PC-9 (cell line): Measurements from ENCODE around the gene PPP2R5E. TPM values are rescaled to one million over a fixed set of nuclear protein-coding genes. Genes with fewer than 3 reads are reported as not detected.

Experiments used
- BruUV-seq: library from RNA; stranded (reverse); fragments of 400-500 nt; replicated peaks from 2 replicates; lab custom pipeline; 2021; lab: Mats Ljungman, UMichigan
- CTCF ChIA-PET: fragments of 300-600 bp; sonication (Branson Sonifier 250); formaldehyde crosslinking; loops from one replicate; lab custom pipeline; 2022; ENCODE audit warnings: antibody characterized with exemption; lab: Charles Lee
- POLR2A ChIA-PET: fragments of 300-600 bp; sonication (Branson Sonifier 250); formaldehyde crosslinking; loops from one replicate; lab custom pipeline; 2022; ENCODE audit warnings: antibody characterized with exemption; ENCODE audit not compliant: unreplicated experiment; lab: Charles Lee
- DNase-seq, 2 experiments: peaks; one replicate each; pipeline versions ENCODE4 v3.0.0 to v3.0.0-alpha.2; 2015 to 2022; ENCODE audit warnings: mixed read lengths in 1 of 2
- H2AFZ ChIP-seq: fragments of 200-600 bp; sonication (generic); 2 replicates; pipeline ENCODE4 v1.8.1; 2017; ENCODE audit warnings: antibody characterized with exemption
- H3F3A ChIP-seq: fragments of 200-600 bp; sonication (generic); 2 replicates; pipeline ENCODE4 v1.8.1; 2017; ENCODE audit warnings: antibody characterized with exemption, mild to moderate bottlenecking, low read depth; ENCODE audit not compliant: insufficient read depth
- H3K27ac ChIP-seq: fragments of 200-600 bp; sonication (generic); 2 replicates; pipeline ENCODE4 v1.6.1; 2016; ENCODE audit warnings: mixed run types
- H3K27me3 ChIP-seq: fragments of 200-600 bp; sonication (generic); 2 replicates; pipeline ENCODE4 v1.6.1; 2016; ENCODE audit warnings: low read depth, mixed run types; ENCODE audit not compliant: insufficient read depth
- H3K36me3 ChIP-seq: fragments of 200-600 bp; sonication (generic); 2 replicates; pipeline ENCODE4 v1.6.1; 2016; ENCODE audit warnings: low read depth, mixed run types
- H3K4me1 ChIP-seq: fragments of 200-600 bp; sonication (generic); replicated peaks from 2 replicates; pipeline ENCODE4 v1.6.1; 2016; ENCODE audit warnings: mixed run types; ENCODE audit not compliant: insufficient read depth
- H3K4me2 ChIP-seq: fragments of 200-600 bp; sonication (generic); 2 replicates; pipeline ENCODE4 v1.6.1; 2017; ENCODE audit warnings: mixed run types
- H3K4me3 ChIP-seq: fragments of 200-600 bp; sonication (generic); 2 replicates; pipeline ENCODE4 v1.6.1; 2016; ENCODE audit warnings: mixed run types
- H3K79me2 ChIP-seq: fragments of 200-600 bp; sonication (generic); 2 replicates; pipeline ENCODE4 v1.6.1; 2017; ENCODE audit warnings: low read depth, mixed run types
- H3K9me2 ChIP-seq: fragments of 200-600 bp; sonication (generic); 2 replicates; pipeline ENCODE4 v1.8.1; 2017; ENCODE audit warnings: mild to moderate bottlenecking; ENCODE audit not compliant: insufficient read depth
- H3K9me3 ChIP-seq: fragments of 200-600 bp; sonication (generic); 2 replicates; pipeline ENCODE4 v1.8.1; 2016; ENCODE audit warnings: low read depth; ENCODE audit not compliant: insufficient read depth
- H4K20me1 ChIP-seq: fragments of 200-600 bp; sonication (generic); 2 replicates; pipeline ENCODE4 v1.8.1; 2017; ENCODE audit not compliant: insufficient read depth
- EZH2 ChIP-seq: fragments of 200-600 bp; sonication (generic); IDR thresholded peaks from 2 replicates; pipeline ENCODE4 v1.8.0; 2017; ENCODE audit warnings: antibody characterized with exemption, low read depth
- intact Hi-C: fragments of 100-400 bp; cut with micrococcal nuclease; formaldehyde crosslinking; loops from one replicate; pipeline ENCODE4 v1.10.0; 2022; ENCODE audit not compliant: unreplicated experiment
- total RNA-seq: library from RNA; stranded (reverse); gene quantifications from 2 replicates; pipeline ENCODE4 v1.2.3, GENCODE V29; 2021
- TF ChIP-seq, protein P1 (sequence below): fragments of 200-600 bp; sonication (generic); conservative IDR thresholded peaks from 2 replicates; pipeline ENCODE4 v1.6.1; 2017; ENCODE audit warnings: mixed run types, antibody characterized with exemption, mild to moderate bottlenecking, moderate library complexity

The PPP2R5E gene
- total RNA-seq, 1 experiment from 2014 or later: 66.4 TPM

DNA sequence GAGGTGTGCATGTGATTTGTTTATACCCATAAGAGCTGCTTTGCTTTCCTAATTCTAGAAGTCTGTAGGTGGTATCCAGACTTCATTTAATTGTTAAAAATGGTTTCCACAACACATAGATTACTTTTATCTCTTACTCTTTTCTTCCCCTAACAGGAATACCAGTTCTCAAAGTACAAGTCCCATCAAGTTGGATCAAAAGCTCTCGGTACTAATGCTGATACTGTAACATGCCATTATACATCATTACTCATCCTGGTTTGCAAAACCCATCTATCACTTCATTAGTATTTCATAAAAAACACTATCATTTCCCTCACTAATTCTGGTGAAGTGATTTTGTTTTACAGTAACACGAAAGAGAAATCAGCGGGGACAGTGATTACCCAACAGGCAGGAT is 94.3 kb downstream of the PPP2R5E start:
- H3K36me3 ChIP-seq: 0 out of 2 replicates have a peak, but pooled peaks cover 6% of the 10 kb centered on the region
- H4K20me1 ChIP-seq: peaks cover 4% of the 10 kb centered on the region; the same call in 1 of the 2 replicates
- DNase-seq: no peak
- H3K27me3 ChIP-seq: no peaks in the 10 kb centered on the region
- no peak for TF ChIP-seq EZH2
- TF ChIP-seq, protein P1, sequence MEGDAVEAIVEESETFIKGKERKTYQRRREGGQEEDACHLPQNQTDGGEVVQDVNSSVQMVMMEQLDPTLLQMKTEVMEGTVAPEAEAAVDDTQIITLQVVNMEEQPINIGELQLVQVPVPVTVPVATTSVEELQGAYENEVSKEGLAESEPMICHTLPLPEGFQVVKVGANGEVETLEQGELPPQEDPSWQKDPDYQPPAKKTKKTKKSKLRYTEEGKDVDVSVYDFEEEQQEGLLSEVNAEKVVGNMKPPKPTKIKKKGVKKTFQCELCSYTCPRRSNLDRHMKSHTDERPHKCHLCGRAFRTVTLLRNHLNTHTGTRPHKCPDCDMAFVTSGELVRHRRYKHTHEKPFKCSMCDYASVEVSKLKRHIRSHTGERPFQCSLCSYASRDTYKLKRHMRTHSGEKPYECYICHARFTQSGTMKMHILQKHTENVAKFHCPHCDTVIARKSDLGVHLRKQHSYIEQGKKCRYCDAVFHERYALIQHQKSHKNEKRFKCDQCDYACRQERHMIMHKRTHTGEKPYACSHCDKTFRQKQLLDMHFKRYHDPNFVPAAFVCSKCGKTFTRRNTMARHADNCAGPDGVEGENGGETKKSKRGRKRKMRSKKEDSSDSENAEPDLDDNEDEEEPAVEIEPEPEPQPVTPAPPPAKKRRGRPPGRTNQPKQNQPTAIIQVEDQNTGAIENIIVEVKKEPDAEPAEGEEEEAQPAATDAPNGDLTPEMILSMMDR: no peak
- no peaks in the 10 kb centered on the region for H3K4me1 ChIP-seq
- no peak overlapping the region for H2AFZ ChIP-seq
- no peak overlapping the region for H3K27ac ChIP-seq
- intact Hi-C loops: no loop called here
- ChIA-PET CTCF (no interaction called here), POLR2A (no interaction called here)
- no peaks in the 10 kb centered on the region for H3K9me2 ChIP-seq
- H3K4me3 ChIP-seq: no peak overlapping the region
- H3K9me3 ChIP-seq: no peaks in the 10 kb centered on the region
- no peak overlapping the region for H3K4me2 ChIP-seq
- BruUV-seq: no TSS peak
- H3F3A ChIP-seq: peaks cover under 1% of the 10 kb centered on the region; the same call in 1 of the 2 replicates
- peaks cover 36% of the 10 kb centered on the region for H3K79me2 ChIP-seq

DNA sequence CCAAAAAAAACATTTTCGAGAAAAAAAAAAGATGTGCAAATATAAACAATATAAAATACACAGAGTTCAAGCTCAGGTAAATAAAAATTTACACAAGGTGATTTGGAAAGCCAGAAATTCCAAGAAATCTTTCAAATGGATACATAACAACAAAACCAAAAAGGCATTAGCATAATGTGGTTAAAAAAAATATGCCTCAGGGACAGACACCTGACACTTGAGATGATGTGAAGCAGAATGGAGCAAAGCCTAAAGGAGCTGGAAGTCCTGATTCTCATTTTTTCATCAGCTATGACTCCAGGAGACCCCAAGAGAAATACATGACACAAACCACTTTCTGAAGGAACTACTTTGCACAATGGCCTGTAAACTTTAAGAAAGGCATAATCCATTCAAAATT is 98.6 kb downstream of the PPP2R5E start:
- H3K4me1 ChIP-seq: 0 out of 2 replicates have a peak, but pooled peaks cover 5% of the 10 kb centered on the region
- no peaks in the 10 kb centered on the region for H3K27me3 ChIP-seq
- H3K36me3 ChIP-seq: no peaks in the 10 kb centered on the region
- peaks cover 48% of the 10 kb centered on the region for H3K79me2 ChIP-seq
- ChIA-PET CTCF (no interaction called here), POLR2A (interaction anchor here (0.6 to 0.7 kb wide), 3 partner anchors 17 to 552 kb away, joined by 4 to 5 read pairs (median 5); no protein-coding TSS in a partner anchor)
- H3K4me3 ChIP-seq: no peak overlapping the region
- H4K20me1 ChIP-seq: no peaks in the 10 kb centered on the region; the same call in 1 of the 2 replicates
- no peaks in the 10 kb centered on the region; the same call in 1 of the 2 replicates for H3F3A ChIP-seq
- no peak overlapping the region for H2AFZ ChIP-seq
- no peaks in the 10 kb centered on the region for H3K9me2 ChIP-seq
- no peak overlapping the region for H3K4me2 ChIP-seq
- no peak for DNase-seq
- BruUV-seq: no TSS peak
- no peak overlapping the region for H3K27ac ChIP-seq
- intact Hi-C loops: no loop called here
- TF ChIP-seq EZH2: no peak
- TF ChIP-seq, protein P1: no peak
- H3K9me3 ChIP-seq: no peaks in the 10 kb centered on the region

DNA sequence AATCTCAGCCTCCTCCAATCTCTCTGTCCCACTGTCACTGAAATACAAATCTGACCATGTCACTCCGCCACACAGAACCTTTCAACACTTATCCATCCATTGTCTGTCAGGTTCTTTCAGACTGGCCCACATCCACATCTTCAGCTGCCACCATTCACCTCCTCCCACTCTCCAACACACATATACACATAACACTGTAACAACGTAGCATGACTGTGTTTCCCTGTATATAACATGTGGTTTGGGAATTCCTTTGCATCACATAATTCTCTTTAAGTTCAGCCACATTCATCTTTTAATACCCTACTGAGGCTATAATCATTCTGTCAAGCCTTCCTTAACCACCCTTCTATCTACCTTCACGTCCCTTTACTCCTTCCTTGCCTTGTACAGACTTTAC is 99.2 kb downstream of the PPP2R5E start:
- intact Hi-C loops: no loop called here
- ChIA-PET POLR2A (interaction anchor here (0.6 to 0.7 kb wide), 2 partner anchors 17 to 40 kb away, joined by 5 read pairs; no protein-coding TSS in a partner anchor), CTCF (no interaction called here)
- H3K9me2 ChIP-seq: no peaks in the 10 kb centered on the region
- peaks cover 5% of the 10 kb centered on the region; the same call in 1 of the 2 replicates for H3F3A ChIP-seq
- no peaks in the 10 kb centered on the region; the same call in 1 of the 2 replicates for H4K20me1 ChIP-seq
- TF ChIP-seq, protein P1: no peak
- no peak for TF ChIP-seq EZH2
- no peaks in the 10 kb centered on the region for H3K36me3 ChIP-seq
- H3K27me3 ChIP-seq: no peaks in the 10 kb centered on the region
- H3K4me3 ChIP-seq: no peak overlapping the region
- DNase-seq: no peak
- no peak overlapping the region for H2AFZ ChIP-seq
- no peak overlapping the region for H3K27ac ChIP-seq
- BruUV-seq: no TSS peak
- no peak overlapping the region for H3K4me2 ChIP-seq
- no peaks in the 10 kb centered on the region for H3K9me3 ChIP-seq
- H3K4me1 ChIP-seq: peaks cover 10% of the 10 kb centered on the region
- H3K79me2 ChIP-seq: peaks cover 48% of the 10 kb centered on the region
